Activated naive CD8-positive, alpha-beta T cell treated with anti-CD3 and anti-CD28 coated beads for 36 hours (primary cell): Measurements from ENCODE around the gene SHISA9. TPM values are rescaled to one million over a fixed set of nuclear protein-coding genes. Genes with fewer than 3 reads are reported as not detected.

Experiments used
- DNase-seq: peaks from one replicate; pipeline ENCODE4 v3.0.0; 2021
- H3K27ac Mint-ChIP-seq: one replicate; pipeline ENCODE4 v1.8.0; 2022; ENCODE audit warnings: mild to moderate bottlenecking, moderate library complexity, mixed read lengths
- H3K27me3 Mint-ChIP-seq: one replicate; pipeline ENCODE4 v1.8.0; 2022; ENCODE audit warnings: mild to moderate bottlenecking, mixed read lengths
- H3K36me3 Mint-ChIP-seq: one replicate; pipeline ENCODE4 v1.8.0; 2021; ENCODE audit warnings: mild to moderate bottlenecking, mixed read lengths
- H3K4me1 Mint-ChIP-seq: one replicate; pipeline ENCODE4 v1.8.0; 2021; ENCODE audit warnings: mixed read lengths
- H3K4me3 Mint-ChIP-seq: one replicate; pipeline ENCODE4 v1.8.0; 2022; ENCODE audit warnings: mild to moderate bottlenecking, moderate library complexity, mixed read lengths
- H3K9me3 Mint-ChIP-seq: one replicate; pipeline ENCODE4 v1.8.0; 2022; ENCODE audit warnings: mixed read lengths
- total RNA-seq, 2 experiments: library from RNA; stranded (reverse); gene quantifications; one replicate each; pipeline ENCODE4 v1.2.3, GENCODE V29; 2021

SHISA9 gene
- total RNA-seq, 2 experiments from 2014 or later = not detected

DNA sequence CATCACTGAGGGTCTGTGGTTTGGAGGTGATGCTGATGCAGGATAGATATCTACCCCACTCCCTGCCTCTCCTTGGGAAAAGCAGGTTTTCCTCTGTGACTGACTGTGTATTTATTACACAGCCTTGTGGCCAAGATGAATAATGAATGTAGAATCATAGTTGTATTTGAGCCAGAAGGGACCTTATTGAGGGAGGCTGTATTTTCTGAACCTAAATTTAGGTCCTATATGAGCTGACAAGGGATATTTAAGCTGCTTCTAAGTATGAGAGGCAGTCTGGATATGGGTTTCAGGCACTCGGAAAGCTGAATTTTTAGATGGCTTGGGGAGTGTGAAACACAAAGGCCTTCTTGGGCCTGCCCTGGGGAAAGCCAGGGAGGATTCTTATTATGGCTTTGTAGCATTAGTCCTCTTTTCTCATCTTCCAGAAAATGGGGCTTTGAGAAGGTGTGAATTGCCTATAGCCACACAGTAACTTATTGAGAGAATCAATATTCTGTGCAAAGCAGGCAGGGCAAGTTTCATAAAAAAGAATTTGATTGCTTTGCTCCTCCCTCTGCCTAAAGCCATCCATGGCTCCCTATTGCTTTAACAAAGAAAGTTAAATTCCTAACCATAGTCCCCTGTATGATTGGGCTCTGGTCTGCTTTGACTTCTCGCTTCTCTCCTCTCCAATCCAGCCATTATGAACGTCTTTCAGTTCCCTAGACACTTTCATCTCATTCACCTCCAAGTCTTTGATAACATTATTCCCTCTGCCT is 144.8 kb downstream of the SHISA9 start:
- peaks cover 6% of the 10 kb centered on the region for H3K9me3 Mint-ChIP-seq
- no peaks in the 10 kb centered on the region for H3K36me3 Mint-ChIP-seq
- no peak overlapping the region for H3K27ac Mint-ChIP-seq
- no peak for DNase-seq
- no peak overlapping the region for H3K4me3 Mint-ChIP-seq
- H3K27me3 Mint-ChIP-seq = no peaks in the 10 kb centered on the region
- no peaks in the 10 kb centered on the region for H3K4me1 Mint-ChIP-seq

DNA sequence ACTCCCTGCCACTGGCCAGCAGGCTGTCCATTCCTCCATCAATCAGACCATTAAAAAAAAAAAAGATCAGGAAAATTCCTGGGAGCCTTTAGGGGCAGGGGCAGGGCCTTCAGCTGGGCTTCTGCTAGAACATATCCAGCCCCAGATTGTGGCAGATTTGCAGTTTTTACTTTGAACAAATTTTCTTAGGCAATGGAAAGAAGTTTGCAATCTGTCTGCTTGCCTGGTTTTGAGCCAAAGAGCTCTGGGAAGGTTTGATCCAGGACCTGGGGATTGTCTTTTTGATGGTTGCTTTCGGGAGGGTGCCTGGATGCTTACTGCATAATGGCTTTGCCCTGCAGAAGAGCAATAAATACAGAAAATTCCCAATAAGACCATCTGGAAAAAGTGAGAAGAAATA is 145.9 kb downstream of the SHISA9 start:
- no peaks in the 10 kb centered on the region for H3K27me3 Mint-ChIP-seq
- no peaks in the 10 kb centered on the region for H3K36me3 Mint-ChIP-seq
- H3K9me3 Mint-ChIP-seq = peaks cover 6% of the 10 kb centered on the region
- DNase-seq = no peak
- H3K4me1 Mint-ChIP-seq = no peaks in the 10 kb centered on the region
- no peak overlapping the region for H3K4me3 Mint-ChIP-seq
- H3K27ac Mint-ChIP-seq = no peak overlapping the region

DNA sequence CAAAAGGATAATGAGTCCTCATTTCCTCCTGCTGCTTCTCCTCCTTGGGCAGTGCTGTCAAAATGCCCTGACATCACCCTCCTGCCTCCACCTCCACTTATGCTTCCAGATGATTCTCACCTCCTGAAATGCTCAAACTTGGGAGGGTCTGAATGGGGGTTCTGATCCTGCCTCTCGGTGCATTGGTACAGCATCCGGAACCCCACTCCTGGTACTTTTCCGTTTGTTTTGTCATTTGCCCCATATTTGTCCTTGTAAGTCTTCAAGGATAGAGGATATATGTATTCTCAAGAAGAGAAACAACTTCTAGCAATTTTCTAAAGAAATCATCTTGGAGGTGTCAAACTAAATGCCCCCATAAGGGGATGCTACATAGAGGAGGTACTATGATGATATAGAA is 148.3 kb downstream of the SHISA9 start:
- Mint-ChIP-seq H3K4me3 (no peak overlapping the region), H3K27ac (no peak overlapping the region), H3K4me1 (no peaks in the 10 kb centered on the region), H3K9me3 (no peaks in the 10 kb centered on the region), H3K36me3 (no peaks in the 10 kb centered on the region), H3K27me3 (no peaks in the 10 kb centered on the region)
- no peak for DNase-seq

DNA sequence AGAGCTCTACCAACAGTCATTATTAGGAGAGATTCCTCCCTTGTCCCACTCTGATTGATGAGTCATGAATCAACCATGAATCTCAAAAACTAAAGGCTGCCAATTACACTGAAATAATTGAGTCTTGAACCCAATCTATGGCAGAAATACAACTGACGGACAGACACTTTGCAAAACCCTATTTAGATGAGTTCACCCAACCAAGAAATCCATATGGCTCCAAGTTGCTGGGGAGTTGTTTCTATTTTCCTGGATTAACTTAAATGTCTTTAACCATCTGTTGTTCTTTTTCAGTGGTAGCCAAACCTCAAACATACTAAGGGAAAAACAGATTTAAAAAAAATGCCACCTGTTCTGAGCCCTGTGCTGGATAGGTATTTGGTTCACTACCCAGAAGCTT is 151.0 kb downstream of the SHISA9 start:
- H3K27me3 Mint-ChIP-seq = no peaks in the 10 kb centered on the region
- no peaks in the 10 kb centered on the region for H3K36me3 Mint-ChIP-seq
- no peaks in the 10 kb centered on the region for H3K9me3 Mint-ChIP-seq
- no peak for DNase-seq
- H3K4me1 Mint-ChIP-seq = no peaks in the 10 kb centered on the region
- no peak overlapping the region for H3K27ac Mint-ChIP-seq
- H3K4me3 Mint-ChIP-seq = no peak overlapping the region

DNA sequence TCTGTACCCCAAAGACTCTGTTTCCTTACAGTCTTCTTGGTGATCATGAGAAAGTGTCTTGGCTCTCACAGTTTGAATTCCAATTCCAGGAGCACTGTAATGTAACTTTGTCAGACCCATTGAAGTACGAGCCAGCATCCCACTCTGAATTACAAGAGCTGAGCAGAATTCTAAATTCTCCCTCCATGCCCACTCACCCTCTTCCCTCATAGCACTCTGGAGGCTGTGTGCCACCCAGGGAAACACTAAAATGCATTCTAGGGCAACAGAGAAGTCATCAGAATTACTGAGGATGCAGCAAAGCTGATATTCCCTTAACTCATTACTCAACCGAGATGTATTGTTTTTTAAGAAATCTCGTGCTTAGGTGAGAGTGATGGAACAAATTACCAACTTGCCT is 154.1 kb downstream of the SHISA9 start:
- no peaks in the 10 kb centered on the region for H3K4me1 Mint-ChIP-seq
- H3K27me3 Mint-ChIP-seq = no peaks in the 10 kb centered on the region
- no peak for DNase-seq
- no peaks in the 10 kb centered on the region for H3K36me3 Mint-ChIP-seq
- H3K27ac Mint-ChIP-seq = no peak overlapping the region
- H3K4me3 Mint-ChIP-seq = no peak overlapping the region
- no peaks in the 10 kb centered on the region for H3K9me3 Mint-ChIP-seq

DNA sequence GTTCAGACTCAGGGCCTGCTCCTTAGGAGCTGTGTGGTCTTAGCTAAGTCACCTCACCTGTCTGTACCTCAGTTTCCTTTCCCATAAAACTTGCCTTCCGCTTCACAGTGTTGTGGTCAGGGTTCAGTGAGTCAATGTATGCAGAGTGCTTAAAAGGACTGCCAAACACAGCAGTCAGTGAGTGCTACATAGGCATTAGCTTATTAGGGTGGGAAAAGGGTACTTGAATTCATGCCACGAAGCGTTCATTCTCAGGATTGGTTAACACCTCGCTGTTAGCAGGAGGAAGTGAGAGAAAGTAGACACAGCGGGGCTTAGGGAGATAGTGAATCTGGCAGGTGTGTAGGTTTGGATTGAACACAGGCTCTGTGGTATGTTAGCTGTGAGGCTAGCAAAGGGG is 155.2 kb downstream of the SHISA9 start:
- Mint-ChIP-seq H3K27ac (no peak overlapping the region), H3K4me3 (no peak overlapping the region), H3K27me3 (no peaks in the 10 kb centered on the region), H3K36me3 (no peaks in the 10 kb centered on the region), H3K4me1 (no peaks in the 10 kb centered on the region), H3K9me3 (no peaks in the 10 kb centered on the region)
- no peak for DNase-seq

DNA sequence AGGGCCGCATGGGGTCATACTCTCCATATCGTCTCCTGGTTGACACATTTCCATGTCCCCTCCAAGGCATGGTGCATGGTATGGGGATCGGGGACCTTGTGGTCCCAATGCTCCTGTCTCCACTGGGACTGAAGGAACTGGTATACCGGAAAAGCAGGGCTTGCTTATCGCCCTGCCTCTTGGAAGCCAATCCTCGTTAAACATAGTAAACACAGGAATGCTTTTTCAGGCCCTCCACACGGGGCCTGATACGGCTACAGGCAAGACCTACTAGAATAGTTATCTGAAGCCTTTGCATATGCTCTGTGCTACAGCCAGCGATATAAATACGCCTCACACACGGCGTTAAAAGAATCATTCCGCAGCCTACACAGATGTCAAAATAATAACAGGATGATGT is 159.5 kb downstream of the SHISA9 start:
- Mint-ChIP-seq H3K27ac (no peak overlapping the region), H3K4me3 (no peak overlapping the region), H3K36me3 (no peaks in the 10 kb centered on the region), H3K27me3 (no peaks in the 10 kb centered on the region), H3K4me1 (no peaks in the 10 kb centered on the region), H3K9me3 (peaks cover 1% of the 10 kb centered on the region)
- no peak for DNase-seq

DNA sequence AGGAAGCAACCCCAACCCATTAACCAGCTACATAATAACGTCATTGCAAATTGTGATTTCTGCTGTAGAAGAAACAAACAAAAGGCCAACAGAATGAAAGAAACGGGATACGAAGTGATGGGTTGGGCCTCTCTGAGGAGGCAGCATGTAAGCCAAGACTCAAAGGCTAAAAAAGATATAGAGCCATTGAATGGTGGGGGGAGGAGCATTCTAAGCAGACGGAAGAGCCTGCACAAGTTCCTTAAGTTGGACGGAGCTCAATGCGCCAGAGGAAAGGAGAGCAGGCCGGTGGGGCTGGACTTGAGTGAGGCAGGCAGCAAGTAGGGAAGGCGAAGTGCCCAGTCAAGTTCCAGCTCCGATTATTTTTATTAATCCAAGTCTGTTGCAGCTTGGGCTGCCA is 160.3 kb downstream of the SHISA9 start:
- Mint-ChIP-seq H3K27me3 (no peaks in the 10 kb centered on the region), H3K27ac (no peak overlapping the region), H3K4me3 (no peak overlapping the region), H3K36me3 (no peaks in the 10 kb centered on the region), H3K9me3 (peaks cover 2% of the 10 kb centered on the region), H3K4me1 (no peaks in the 10 kb centered on the region)
- DNase-seq = no peak

DNA sequence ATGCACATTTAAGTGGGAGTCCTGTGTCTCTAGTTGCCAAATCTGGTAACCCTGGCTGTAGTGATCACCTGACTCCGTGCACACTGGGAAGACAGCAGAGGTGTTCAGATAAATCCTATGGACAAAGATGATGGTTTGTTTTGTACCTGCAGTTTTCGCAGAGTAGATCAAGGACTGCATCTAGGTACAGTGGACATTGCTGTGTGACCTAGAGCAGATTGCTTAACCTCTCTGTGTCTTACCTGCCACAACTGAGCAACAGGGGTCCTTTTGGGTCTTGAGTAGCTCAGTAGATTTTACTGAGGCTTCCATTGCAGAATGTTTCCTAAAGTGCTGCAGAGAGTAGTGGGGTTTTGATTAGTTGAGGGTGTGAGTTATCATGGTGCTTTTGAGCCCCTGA is 160.8 kb downstream of the SHISA9 start:
- Mint-ChIP-seq H3K27ac (no peak overlapping the region), H3K9me3 (peaks cover 2% of the 10 kb centered on the region), H3K36me3 (no peaks in the 10 kb centered on the region), H3K4me1 (no peaks in the 10 kb centered on the region), H3K27me3 (no peaks in the 10 kb centered on the region), H3K4me3 (no peak overlapping the region)
- no peak for DNase-seq

DNA sequence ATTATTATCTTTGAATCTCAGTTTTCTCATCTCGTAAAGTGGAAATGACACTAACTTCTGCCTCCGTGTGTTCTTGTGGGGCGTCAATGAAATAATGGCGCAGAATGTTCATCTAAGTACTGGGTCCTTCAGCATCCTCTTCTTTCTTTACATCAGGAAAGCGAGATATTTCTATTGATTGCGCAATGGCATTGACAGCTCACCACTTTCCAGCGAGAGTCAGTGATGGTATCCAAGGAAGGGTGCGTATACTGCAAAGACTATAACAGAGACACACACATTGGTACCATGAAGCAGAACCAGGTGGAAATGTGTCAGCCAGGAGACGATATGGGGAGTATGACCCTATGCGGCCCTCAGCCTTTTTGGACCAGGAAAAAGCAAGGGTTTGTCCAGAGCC is 162.1 kb downstream of the SHISA9 start:
- Mint-ChIP-seq H3K27me3 (no peaks in the 10 kb centered on the region), H3K27ac (no peak overlapping the region), H3K4me3 (no peak overlapping the region), H3K4me1 (no peaks in the 10 kb centered on the region), H3K36me3 (no peaks in the 10 kb centered on the region), H3K9me3 (peaks cover 6% of the 10 kb centered on the region)
- no peak for DNase-seq

DNA sequence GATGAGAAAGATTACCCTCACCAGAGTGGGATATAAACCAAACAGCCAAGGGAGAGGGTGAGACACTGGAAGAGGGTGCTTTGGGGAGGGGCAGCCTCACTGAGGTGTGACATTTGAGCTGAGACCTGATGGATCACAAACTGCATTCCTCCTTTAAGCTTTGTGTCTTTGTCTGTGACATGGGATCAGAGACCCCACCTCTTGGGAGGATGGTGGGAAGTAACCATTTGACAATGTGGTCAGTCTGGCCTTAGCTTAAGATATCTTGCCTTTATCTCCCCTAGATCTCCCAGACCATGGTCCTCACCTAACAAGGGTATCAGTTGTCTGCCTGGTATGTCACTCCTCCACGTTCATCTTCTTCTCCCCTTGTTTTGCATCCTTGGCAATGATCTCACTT is 163.4 kb downstream of the SHISA9 start:
- H3K27ac Mint-ChIP-seq = no peak overlapping the region
- no peak for DNase-seq
- no peaks in the 10 kb centered on the region for H3K36me3 Mint-ChIP-seq
- no peaks in the 10 kb centered on the region for H3K4me1 Mint-ChIP-seq
- peaks cover 10% of the 10 kb centered on the region for H3K9me3 Mint-ChIP-seq
- H3K27me3 Mint-ChIP-seq = no peaks in the 10 kb centered on the region
- H3K4me3 Mint-ChIP-seq = no peak overlapping the region

DNA sequence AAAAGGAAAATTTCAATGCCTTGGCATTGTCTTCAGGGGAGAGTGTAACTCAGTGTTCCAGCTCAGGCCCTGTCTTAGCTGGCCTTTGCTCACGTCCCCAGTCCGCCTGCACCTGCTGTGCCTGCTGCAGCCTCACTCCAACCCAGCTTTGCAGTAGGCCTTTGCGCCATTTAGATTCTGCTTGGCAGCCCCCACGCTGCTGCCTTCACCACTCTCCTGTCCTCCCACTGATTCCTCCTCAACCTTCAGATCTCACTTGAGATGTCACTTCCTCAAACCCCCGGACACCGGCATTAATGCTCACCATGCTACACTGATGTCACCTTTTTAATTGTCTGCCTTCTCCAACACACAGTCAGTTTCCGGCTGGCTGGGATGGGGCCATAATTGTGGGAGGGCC is 166.2 kb downstream of the SHISA9 start:
- H3K27me3 Mint-ChIP-seq = peaks cover 3% of the 10 kb centered on the region
- no peak overlapping the region for H3K27ac Mint-ChIP-seq
- H3K9me3 Mint-ChIP-seq = peaks cover 13% of the 10 kb centered on the region
- DNase-seq = no peak
- H3K4me3 Mint-ChIP-seq = no peak overlapping the region
- H3K36me3 Mint-ChIP-seq = no peaks in the 10 kb centered on the region
- H3K4me1 Mint-ChIP-seq = no peaks in the 10 kb centered on the region

DNA sequence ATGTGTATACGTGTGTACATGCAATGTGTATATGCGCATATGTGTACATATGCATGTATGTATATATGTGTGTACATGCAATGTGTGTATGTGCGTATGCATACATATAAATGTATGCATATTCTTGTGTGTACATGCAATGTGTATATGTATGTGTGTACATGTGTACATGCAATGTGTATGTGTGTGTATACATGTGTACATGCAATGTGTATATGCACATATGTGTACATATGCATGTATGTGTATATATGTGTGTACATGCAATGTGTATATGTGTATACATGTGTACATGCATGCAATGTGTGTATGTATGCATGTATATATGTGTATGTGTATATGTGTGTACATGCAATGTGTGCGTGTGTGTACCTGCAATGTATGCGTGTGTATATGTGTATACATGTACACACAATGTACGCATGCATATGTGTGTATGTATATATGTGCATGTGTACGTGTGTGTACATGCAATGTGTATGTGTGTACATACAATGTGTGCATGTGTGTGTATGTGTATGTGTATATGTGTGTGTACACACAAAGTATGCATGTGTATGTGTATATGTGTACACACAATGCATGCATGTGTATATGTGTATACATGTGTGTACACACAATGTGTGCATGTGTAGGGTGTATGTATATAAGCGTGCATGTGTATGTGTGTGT is 167.7 kb downstream of the SHISA9 start:
- H3K27me3 Mint-ChIP-seq = peaks cover 11% of the 10 kb centered on the region
- no peak overlapping the region for H3K27ac Mint-ChIP-seq
- no peaks in the 10 kb centered on the region for H3K4me1 Mint-ChIP-seq
- DNase-seq = no peak
- H3K9me3 Mint-ChIP-seq = peaks cover 13% of the 10 kb centered on the region
- H3K36me3 Mint-ChIP-seq = no peaks in the 10 kb centered on the region
- H3K4me3 Mint-ChIP-seq = no peak overlapping the region

DNA sequence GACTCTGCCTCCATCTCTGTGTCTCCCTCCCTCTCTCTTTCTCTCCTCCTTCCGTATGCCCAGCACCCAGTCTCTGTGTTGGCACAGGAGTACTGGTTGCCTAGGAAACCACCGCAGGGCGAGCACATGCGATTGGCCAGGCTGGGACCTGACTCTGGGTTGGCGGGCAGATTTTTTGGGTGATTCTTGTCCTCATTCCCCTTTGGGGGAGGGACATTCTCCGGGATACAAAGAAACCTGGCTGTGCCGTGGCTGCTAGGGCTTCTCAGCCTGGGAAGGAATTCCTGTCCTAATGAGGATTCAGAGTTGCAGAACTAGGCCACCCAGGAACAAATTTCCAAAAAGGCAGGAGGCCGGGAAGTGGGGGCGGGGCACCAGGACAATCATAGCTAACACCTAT is 168.9 kb downstream of the SHISA9 start:
- Mint-ChIP-seq H3K27me3 (peaks cover 11% of the 10 kb centered on the region), H3K4me3 (no peak overlapping the region), H3K36me3 (no peaks in the 10 kb centered on the region), H3K9me3 (peaks cover 14% of the 10 kb centered on the region), H3K27ac (no peak overlapping the region), H3K4me1 (no peaks in the 10 kb centered on the region)
- DNase-seq = no peak

DNA sequence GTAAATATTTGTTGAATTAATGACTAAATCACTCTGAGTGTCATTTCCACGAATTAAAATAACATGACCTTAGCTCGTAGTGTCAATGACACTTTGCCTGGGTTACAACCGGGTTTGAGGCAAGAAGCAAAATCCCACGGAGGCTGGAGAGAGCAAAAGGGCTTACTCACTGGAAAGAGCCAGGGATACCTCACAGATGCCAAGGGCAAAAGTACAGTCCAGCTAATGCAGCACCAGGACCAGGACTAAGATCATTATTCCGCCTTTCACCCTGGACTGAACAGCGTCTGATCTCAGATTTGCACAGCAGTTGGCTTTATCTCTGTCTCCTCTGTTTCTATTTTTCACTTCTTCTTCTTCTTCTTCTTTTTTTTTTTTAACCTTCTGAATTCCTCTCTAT is 175.5 kb downstream of the SHISA9 start:
- Mint-ChIP-seq H3K4me3 (no peak overlapping the region), H3K36me3 (no peaks in the 10 kb centered on the region), H3K27ac (no peak overlapping the region), H3K4me1 (no peaks in the 10 kb centered on the region), H3K27me3 (peaks cover 20% of the 10 kb centered on the region), H3K9me3 (peaks cover 1% of the 10 kb centered on the region)
- no peak for DNase-seq

DNA sequence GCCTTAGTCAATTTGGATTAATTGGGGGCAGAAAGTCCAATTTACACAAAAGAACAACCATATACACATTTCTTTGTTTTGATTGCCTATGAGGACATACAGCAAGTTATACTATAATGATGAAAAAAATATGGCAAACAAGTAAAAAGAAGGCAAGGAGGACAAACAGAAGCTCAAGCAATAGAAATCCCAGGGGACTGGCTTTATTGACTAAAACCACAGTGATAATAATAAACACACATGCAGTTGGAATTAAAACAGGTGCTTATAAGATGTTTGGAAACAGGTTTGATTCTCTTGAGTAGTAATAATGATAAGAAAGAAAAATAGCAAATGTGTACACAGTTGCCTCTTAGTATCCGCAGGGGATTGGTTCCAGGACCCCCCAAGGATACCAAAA is 176.4 kb downstream of the SHISA9 start:
- Mint-ChIP-seq H3K27me3 (peaks cover 20% of the 10 kb centered on the region), H3K4me3 (no peak overlapping the region), H3K36me3 (no peaks in the 10 kb centered on the region), H3K4me1 (no peaks in the 10 kb centered on the region), H3K9me3 (peaks cover 1% of the 10 kb centered on the region), H3K27ac (no peak overlapping the region)
- no peak for DNase-seq
